ENCODE data around the gene CADM2.

CADM2 gene

DNA sequence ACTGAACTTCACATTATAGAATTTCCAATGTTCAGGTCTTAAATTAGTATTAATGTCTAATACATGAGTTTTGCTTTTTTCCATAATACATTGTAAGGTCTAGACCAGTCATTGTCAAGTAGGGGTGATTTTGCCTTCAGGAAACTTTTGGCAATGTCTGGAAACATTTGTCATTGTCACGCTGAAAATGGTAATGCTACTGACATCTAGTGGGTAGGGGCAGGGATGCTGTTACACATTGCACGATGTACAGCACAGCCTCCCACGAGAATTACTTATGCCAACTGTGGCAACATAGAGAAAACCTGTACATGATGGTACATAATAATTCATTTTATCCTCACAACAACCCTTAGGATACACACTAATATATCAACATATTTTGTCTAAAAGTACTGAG lies 384.1 kb downstream of the CADM2 start:
- no peak for DNase-seq

DNA sequence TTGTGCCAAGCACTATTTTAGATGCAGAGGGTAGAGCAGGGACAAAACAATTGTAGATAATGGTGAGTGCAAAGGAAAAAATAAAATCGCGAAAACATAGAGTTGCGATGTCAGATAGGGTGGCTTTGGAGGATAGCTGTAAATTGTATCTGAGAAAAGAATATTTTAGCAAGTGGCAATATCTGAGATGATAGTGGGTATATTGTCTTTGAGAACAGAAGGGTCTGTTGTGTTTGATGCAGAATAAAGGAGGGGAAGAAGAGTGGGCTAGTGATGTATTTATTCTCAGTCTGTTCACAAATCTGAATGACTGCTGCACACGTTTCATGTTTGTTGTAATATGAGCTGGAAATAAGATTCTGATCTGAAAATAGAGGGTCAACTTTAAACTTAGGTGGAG lies 396.8 kb downstream of the CADM2 start:
- no peak for DNase-seq

DNA sequence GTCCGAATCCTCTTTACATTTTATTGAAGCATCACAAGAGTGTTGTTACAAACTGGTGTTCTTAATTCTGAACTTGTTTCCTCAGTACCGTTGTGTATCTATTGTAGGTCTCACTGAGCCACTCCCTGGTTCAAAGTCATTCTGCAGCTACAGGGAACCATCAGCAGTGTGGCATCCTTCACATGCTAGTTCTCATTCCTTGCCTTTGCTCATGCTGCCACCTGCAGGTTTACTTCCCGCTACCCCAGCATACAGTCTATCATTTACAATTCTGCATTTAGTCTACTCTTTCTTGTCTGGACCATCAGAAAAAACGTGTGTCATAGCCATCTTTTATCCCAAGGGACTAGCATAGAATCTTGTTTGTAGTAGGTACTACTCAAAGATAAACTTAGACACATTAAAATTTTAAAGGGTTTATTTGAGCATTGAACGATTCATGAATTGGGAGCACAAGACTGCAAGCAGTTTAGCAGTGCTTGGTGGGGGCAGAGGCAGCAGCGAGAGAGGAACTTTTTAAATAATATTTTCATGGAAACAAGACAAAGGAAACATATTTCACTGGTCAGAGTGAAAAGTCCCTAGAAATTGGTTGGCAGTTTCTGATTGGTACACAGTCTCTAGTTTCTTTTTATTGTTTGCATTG lies 402.1 kb downstream of the CADM2 start:
- DNase-seq, result no peak

DNA sequence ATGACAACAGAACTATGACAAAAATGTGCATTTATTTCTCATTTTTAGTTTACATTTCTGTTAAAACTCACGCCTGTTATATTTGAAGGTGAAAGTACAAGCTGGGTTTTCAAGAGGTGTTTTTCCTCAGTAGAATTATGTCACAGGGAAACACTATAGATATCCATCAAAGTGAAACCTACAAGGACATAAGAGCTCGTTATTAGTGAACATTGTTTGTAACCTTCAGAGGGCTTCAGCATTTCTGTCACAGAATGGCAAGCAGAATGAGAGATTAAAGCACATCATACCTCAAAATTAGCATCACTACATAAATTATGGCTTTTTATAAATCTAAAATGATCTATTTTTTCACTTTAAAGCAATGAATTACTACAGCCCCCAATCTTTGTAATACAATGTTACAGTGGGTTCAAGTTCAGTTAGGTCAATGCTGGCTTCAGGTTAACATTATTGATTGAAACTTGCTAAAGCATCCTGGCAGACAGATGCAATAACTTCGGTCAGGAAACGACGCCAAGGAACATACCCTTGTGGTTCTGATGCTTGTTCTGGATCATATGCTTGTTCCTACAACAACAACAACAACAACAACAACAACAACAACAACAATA lies 405.6 kb downstream of the CADM2 start:
- DNase-seq, result no peak

DNA sequence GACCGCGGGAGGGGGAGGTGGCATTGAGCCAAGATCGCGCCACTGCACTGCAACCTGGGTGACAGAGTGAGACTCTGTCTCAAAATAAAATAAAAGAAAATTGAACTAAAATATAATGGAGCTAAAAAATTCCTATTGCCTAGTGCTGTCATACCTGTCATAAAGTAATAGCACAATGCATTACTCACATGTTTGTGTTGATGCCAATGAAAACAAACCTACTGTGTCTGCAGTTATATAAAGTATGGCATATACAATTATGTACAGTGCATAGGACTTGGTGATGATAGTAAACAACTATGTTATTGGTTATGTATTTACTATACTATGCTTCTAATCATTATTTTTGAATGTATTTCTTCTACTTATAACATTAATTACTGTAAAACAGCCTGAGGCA lies 411.6 kb downstream of the CADM2 start:
- no peak for DNase-seq

DNA sequence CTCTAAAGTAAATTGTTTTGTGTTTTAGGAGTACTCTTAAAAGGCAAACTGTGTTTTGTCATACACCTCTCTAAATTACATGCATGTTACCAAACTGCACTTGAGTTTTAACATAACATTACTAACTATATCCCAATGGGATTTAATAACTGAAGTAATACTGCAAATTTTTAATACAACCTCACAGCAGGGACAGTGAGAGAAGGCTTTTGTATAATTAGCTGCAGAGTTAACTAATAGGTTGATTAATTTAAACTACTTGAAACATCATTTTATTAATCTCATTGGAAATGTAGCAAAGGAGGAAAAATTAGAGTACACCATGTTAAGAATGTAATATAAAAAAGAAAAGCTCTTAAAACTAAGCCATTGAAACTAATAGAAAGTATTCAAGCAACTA lies 417.3 kb downstream of the CADM2 start:
- no peak for DNase-seq

DNA sequence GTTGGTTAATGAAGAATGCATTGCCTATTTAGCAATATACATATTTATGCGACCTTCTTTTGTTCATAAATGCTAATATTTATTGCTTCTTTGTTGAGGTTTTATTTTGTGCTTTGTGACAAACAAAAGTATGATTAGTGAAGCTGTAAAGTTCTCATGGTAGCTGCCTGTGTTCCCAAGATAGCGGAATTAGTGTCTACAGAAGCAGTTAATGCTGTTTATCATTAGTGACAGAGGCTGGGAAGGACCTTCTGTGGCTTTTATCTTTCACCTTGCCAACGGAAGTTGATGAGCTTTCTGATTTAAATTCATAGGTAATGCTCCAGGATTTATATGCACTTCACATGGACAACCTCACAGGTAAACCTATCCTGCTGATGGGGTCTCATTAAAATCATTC lies 418.3 kb downstream of the CADM2 start:
- no peak for DNase-seq

DNA sequence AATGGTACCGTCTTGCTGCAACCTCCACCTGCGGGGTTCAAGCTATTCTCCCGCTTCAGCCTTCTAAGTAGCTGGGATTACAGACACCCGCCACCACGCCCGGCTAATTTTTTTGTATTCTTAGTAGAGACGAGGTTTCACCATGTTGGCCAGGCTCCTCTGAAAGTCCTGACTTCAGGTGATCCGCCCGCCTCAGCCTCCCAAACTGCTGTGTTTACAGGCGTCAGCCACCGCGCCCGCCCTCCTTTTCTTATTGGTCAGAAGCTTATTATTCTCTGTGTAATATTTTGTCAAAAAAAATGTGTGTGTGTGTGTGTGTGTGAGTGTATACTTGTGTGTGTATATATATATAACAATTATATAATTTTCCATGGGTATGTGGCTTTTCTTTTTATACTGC lies 425.6 kb downstream of the CADM2 start:
- no peak for DNase-seq

DNA sequence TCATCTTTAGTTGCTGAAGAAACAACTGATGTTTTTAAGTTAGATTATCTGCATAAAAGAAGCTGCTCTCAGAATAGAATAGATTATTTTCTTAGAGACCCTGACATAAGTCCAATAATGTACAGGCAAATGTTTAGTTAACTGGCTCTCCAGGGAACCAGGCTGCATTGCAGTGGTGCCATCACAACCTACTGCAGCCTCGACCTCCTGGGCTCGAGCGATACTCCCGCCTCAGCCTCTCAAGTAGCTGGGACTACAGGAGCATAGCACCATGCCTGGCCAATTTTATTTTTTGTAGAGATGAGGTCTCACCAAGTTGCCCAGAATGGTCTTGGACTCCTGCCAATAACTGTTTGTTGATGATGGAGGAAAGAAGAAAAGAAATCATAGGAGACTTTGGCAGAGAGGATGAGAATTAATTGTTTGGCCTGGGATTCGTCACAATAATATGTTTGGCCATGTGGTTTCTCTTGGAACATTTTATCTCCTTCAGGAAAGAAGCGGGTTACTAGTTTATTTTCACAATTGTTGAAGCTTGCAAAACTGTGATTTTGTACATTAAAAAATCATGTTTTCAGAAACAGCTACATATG lies 429.2 kb downstream of the CADM2 start:
- DNase-seq, result no peak

DNA sequence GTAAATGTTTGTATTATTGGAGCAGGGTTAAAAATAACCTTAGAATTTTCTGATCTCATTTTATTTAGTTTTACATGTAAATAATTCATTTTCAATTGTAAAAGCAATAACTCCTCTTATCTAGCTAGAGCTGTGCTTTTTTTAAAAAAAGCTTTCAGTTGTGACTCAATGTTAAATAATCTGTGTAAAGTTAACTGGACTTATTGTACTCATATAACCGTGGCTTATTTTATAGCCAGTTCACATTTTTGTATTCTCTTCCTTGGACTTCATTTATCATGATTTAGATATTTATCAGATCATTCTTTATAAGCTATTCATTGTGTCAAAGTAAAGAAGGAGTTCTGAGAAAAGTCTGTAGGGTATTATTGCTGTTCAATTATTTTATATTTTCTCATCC lies 435.6 kb downstream of the CADM2 start:
- DNase-seq, result no peak

DNA sequence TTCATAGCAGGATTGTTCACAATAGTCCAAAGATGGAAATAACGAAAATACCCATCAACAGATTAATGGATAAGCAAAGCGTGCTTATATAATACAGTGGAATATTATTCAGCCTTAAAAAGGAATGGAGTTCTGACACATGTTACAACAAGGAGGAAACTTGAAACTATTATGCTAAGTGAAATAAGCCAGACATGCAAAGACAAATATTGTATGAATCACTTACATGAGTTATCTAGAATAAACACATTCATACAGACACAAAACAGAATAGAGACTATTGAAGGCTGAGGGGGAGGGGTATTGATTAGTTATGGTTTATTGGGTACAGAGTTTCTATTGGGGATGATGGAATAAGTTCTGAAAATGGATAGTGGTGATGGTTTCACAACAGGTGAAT lies 438.6 kb downstream of the CADM2 start:
- DNase-seq, result no peak

DNA sequence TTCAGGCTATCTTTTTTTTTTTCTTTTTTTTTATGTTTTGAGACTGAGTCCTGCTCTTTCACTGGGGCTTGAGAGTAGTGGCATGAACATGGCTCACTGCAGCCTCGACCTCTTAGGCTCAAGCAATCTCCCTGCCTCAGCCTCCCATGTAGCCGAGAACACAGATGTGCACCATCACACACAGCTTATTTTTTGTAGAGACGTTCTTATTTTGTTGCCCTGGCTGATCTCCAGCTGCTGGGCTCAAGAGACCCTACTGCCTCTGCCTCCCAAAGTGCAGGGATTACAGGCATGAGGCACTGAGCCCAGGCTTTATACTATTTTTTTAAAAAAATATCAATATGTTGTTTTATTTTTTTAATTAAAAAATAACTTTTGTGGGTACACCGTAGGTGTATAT lies 467.3 kb downstream of the CADM2 start:
- DNase-seq, result no peak

DNA sequence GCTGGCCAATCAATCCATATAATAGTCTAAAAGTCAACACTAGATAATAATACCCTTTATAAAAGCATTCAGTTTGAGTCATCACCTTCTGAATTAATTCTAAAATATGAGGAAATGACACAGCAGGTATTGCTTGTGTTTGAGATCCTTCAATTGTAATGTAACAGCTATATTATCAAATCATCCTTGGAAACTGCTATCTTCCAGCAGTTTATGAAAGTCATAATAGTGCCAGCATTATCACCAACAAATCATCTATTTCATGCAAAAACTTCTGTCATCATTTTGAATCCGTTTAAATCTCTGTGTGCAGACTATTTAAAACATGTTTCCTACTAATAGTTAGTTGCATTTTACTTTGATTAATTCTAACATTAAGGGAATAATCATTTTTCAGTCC lies 468.7 kb downstream of the CADM2 start:
- no peak for DNase-seq

DNA sequence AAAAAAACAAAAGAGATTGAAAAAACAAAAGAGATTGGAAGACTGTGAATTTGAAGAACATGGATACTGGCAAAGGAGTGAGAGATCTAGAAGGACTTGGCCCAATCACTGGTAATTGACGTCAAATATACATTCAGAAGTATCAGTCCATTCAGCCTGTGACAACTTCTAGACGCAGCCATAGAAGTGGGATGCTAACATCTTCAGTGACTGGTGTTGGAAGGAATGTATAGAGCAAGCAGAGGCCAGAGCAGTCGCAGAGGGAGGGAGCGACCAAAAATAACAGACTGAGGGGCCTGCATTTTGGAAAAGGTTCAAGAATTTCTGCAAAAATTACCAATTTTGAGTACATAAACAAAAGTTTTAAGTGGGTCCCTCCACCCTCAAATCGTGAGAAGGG lies 473.3 kb downstream of the CADM2 start:
- no peak for DNase-seq

DNA sequence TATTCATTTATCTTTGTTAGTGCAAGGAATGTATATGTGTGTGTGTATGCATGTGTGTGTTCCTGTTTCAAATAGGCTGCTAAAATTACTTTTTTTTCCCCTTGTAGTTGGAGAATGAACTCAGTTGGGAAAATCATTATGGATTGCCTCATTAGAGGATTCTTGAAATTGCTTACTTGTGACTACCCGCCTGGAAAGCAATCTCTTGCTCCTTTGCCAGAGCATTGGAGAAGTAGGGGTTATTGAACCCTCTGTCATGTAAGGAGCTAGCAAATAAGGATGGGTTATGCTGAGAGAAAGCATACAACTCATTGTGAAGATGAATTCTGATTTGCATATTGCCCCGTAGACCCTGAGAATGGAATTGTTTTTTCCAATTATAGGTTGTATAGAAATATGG lies 474.5 kb downstream of the CADM2 start:
- no peak for DNase-seq

DNA sequence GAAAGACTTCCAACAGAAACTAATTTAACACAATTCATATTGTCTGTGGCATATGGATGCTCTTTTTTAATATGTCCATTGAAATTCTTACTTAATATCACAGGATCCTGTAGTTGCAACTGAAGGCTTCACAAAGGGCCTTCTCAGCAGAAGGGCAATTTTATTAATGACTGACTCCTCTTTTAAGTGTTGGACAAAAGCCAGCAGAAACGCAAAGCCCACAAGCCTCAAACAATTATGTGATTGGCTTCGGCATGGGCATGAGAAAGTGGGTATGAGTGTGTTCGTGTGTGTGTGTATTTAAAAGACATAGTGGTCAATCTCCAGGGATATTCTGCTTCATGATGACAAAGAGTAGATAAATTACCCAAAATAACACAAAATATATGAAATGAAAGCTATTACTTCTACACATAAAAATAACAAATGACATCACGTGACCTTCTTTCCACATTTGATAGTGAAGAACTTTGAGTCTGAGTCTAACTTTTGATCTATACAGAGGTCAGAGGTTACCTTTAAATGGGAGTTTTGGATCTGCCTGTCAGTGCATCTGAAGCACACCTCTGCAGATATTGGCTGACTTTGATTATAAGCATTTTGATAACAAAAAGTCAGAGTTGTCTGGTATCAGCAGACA lies 496.9 kb downstream of the CADM2 start:
- no peak for DNase-seq

DNA sequence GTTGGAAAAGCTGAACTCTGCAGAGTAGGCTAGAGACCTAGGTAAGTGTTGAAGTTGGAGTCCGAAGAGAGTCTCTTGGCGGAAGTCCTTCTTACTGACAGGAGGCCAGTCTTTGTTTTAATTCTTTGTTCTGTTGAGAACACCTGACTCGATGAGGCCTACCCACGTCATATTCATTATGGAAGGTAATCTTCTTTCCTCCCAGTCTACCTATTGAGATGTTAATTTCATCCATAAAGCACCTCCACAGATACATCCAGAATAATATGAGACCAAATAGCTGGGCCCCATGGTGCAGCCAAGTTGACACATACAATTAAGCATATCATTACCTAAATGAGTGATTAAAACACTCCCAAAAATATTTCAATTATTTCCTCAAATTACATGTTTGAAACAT lies 515.5 kb downstream of the CADM2 start:
- DNase-seq, result no peak

DNA sequence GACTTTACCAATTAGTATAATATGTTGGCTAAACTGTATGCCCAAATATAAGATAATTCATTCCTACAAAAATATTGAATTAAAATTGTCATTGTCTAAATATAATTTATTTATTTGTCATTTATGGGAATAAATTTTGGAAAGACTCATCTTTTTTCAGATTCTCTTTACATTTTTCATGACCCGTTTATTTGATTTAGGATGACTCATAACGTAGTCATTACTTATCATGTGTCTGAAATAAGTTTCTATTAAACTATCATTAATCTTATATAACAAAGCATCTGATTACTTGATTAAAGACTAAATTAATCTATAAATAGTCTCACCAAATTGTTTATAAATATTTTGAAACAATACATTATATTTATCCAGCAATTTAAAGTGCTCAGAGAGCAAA lies 516.6 kb downstream of the CADM2 start:
- no peak for DNase-seq

DNA sequence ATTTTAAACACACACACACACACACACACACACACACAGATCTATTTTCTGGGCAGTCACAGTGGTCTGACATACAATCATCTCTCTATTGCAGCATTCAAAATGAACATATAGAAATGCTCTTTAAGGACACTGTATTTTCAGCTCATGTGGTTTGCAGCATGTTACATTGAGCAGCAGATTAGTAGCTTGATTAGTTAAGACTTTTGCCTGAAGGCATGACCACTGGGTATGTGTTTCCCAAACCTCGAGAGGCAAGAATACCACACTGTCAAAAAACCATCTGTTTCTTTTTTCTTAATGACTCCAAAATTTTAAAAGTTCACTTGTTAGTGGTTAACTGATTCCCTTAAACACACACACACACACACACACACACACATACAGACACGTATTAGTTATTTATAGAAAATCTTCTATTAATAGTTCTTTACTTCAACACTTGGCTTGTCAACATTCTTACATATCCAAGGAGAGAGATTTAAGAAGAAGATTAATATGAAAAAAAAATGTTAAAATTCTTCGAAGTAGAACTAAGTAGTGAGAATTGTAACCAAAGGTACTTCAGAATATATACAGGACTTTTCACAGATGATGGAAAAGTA lies 518.2 kb downstream of the CADM2 start:
- no peak for DNase-seq

DNA sequence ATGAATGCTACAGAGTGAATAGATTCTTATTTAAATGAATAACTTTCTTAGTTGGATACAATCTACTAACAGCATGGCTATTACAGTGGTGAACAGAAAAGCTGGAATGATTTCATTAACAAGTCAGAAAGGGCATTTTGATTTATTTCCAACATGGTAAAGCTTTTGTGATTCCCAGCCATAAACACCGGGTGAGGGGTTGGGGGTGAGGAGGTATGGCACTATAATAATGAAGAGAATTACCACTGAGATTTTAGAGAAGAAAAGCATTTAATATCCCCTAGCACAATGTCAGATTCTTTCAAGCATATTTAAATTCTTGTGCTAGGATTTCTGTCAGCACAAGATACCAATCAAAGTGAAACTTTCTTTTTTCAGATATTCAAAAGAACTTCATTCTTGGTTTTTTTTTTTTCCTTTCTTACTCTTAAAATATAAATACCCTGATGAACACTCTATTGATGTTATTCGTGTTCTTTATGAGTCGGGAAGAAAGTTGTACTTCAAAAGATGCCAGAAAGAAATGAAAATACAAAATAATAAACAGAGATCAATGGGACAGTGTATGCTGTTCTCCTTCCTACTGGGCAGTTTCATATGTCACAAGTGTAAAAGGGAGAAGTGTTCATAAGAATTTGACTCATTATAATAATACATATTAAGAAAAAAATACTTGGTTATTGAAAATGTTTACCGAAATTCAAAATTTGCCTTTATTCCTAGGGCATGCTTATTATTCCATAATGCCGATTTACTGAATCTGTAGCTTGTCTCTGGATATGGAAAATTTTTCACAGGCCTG lies 522.8 kb downstream of the CADM2 start:
- DNase-seq, result no peak

DNA sequence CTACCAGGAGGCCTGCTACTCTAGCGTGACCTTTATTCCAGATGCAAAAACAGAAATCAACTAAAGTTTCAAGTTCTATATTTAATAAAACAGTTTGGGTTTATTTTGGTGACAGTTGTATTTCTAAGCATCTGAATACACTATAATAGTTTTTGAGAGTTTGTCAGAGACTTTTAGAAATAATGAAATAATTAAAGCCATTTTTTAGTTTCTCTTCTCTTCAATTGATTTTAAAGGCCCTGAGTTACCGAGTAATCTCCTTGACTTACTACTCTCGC lies 523.4 kb downstream of the CADM2 start:
- no peak for DNase-seq

DNA sequence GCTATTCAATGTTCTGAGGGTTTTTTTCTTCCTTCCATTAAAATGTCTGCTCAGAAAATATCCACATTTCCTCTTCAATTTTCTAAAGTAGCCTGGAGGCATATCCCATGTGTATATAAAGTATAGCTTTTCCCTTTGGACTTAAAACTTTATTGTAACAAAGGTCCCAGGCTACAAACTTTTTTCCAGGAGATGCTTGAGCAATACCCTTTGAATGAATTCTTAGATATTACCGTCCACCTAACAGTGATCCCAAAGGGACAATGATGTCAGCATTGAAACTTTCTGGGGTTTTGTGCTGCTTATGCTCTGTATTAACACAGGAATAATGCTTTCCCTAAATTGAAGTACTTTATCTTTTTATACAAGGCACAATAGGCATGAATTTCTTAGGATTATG lies 525.2 kb downstream of the CADM2 start:
- DNase-seq, result no peak

DNA sequence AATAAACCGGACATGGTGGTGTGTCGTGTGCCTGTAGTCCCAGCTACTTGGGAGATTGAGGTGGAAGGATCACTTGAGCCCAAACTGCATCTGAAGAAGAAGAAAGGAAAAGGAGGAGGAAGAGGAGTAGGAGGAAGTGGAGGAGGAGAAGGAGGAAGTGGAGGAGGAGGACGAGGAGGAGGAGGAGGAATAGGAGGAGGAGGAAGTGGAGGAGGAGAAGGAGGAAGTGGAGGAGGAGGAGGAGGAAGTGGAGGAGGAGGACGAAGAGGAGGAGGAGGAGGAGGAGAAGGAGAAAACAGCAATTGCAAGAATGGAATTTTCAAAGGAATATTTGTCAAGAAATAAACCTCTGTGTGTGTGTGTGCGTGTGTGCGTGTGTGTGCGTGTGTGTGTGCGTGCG lies 528.6 kb downstream of the CADM2 start:
- DNase-seq, result no peak
